IMR-90 (cell line): ENCODE measurements around the gene UCHL1.
"Not testable (repeated sequence)": the region's sequence is repeated elsewhere in the genome, so short reads cannot be mapped to it uniquely, and the experiment has no call there.

Experiments
- CTCF ChIP-seq: conservative IDR thresholded peaks from 2 replicates; pipeline ENCODE4 v1.5.1; 2012; ENCODE audit warnings: mild to moderate bottlenecking, low read depth, low read length, improper control_type of control experiment
- ELK1 ChIP-seq: fragments of 150-350 bp; IDR thresholded peaks from 2 replicates; pipeline ENCODE4 v1.6.1; 2016; ENCODE audit warnings: low read depth, mild to moderate bottlenecking, low read length, moderate library complexity, borderline replicate concordance
- MAFK ChIP-seq: IDR thresholded peaks from 2 replicates; pipeline ENCODE4 v1.6.1; 2012; ENCODE audit warnings: low read depth, low read length, improper control_type of control experiment
- POLR2A ChIP-seq: IDR thresholded peaks from 2 replicates; pipeline ENCODE4 v1.6.1; 2012; ENCODE audit warnings: mild to moderate bottlenecking, low read depth, low read length
- USF2 ChIP-seq: fragments of 150-350 bp; IDR thresholded peaks from 2 replicates; pipeline ENCODE4 v1.6.1; 2017; ENCODE audit warnings: mild to moderate bottlenecking, antibody characterized with exemption, low read length, low read depth

- TF ChIP-seq USF2, POLR2A, ELK1, MAFK, CTCF: not testable (repeated sequence)
These were observed 58.7 kb downstream of the UCHL1 start for GRCh38 chr4:41315426-41315825.
